GM12878 (cell line): Measurements from ENCODE around the gene CNTNAP2. TPM values are rescaled to one million over a fixed set of nuclear protein-coding genes. Genes with fewer than 3 reads are reported as not detected.

Source experiments
- ATAC-seq: fragments of 200-7000 bp; cut with Tn5 transposase; 3 replicates; pipeline ENCODE4 v1.9.1; 2020; ENCODE audit warnings: mild to moderate bottlenecking, moderate library complexity
- BruUV-seq: library from RNA; stranded (reverse); fragments of 400-500 nt; replicated peaks from 2 replicates; lab custom pipeline; 2021; lab: Mats Ljungman, UMichigan
- CTCF ChIA-PET: fragments of 300-600 bp; sonication (Branson Sonifier 250); formaldehyde crosslinking; extraction: SDS; loops from one replicate; lab custom pipeline; 2021; ENCODE audit warnings: inconsistent platforms; lab: Yijun Ruan, JAX
- POLR2A ChIA-PET: fragments of 350-600 bp; formaldehyde crosslinking; extraction: SDS; loops from one replicate; lab custom pipeline; 2021; ENCODE audit warnings: inconsistent platforms; lab: Charles Lee
- RAD21 ChIA-PET: fragments of 300-600 bp; sonication (Branson Sonifier 250); formaldehyde crosslinking; loops from one replicate; lab custom pipeline; 2023; ENCODE audit warnings: antibody characterized with exemption; ENCODE audit not compliant: unreplicated experiment; lab: Charles Lee
- SMC1A ChIA-PET: fragments of 300-600 bp; sonication (Branson Sonifier 250); formaldehyde crosslinking; loops from one replicate; lab custom pipeline; 2023; ENCODE audit not compliant: unreplicated experiment, uncharacterized antibody; lab: Charles Lee
- DNase-seq: peaks from one replicate; pipeline ENCODE4 v3.0.0-alpha.2; 2011; ENCODE audit warnings: low read depth, low spot score
- FAIRE-seq: peaks from 3 replicates; lab custom pipeline; 2011; peaks lifted over from hg19 to GRCh38; lab: Jason Lieb, UNC
- H2AFZ ChIP-seq: 2 replicates; pipeline ENCODE4 v1.6.0; 2011; ENCODE audit warnings: low read depth, low read length, control low read depth; ENCODE audit not compliant: control insufficient read depth
- H3K27ac ChIP-seq: 2 replicates; pipeline ENCODE4 v1.5.1; 2011; ENCODE audit warnings: control low read depth; ENCODE audit not compliant: control insufficient read depth, insufficient read depth
- H3K27me3 ChIP-seq, 2 experiments: replicated peaks in 1 of 2; 2 replicates each; pipeline versions ENCODE4 v1.6.0 to v1.6.1; 2011; ENCODE audit warnings: low read length in 1 of 2; ENCODE audit not compliant: control insufficient read depth in 2 of 2, insufficient read depth in 2 of 2
- H3K36me3 ChIP-seq, 2 experiments: 2 replicates each; pipeline ENCODE4 v1.5.1; 2011; ENCODE audit warnings: low read length in 1 of 2; ENCODE audit not compliant: control insufficient read depth in 2 of 2, insufficient read depth in 2 of 2
- H3K4me1 ChIP-seq: 2 replicates; pipeline ENCODE4 v1.6.1; 2011; ENCODE audit warnings: mild to moderate bottlenecking, low read length, moderate library complexity, mixed read lengths; ENCODE audit not compliant: control insufficient read depth, insufficient read depth
- H3K4me2 ChIP-seq: 2 replicates; pipeline ENCODE4 v1.6.0; 2011; ENCODE audit warnings: control low read depth; ENCODE audit not compliant: control insufficient read depth, insufficient read depth
- H3K4me3 ChIP-seq: fragments of 200-600 bp; sonication (generic); 2 replicates; pipeline ENCODE4 v1.5.1; 2016
- H3K79me2 ChIP-seq: 2 replicates; pipeline ENCODE4 v1.6.0; 2011; ENCODE audit warnings: low read length; ENCODE audit not compliant: control insufficient read depth, insufficient read depth
- H3K9ac ChIP-seq: 2 replicates; pipeline ENCODE4 v1.8.0; 2011; ENCODE audit warnings: low read length, control low read depth, mixed read lengths; ENCODE audit not compliant: control insufficient read depth, insufficient read depth
- H3K9me3 ChIP-seq: replicated peaks from 3 replicates; pipeline ENCODE4 v1.5.1; 2011; ENCODE audit warnings: mild to moderate bottlenecking, low read length; ENCODE audit not compliant: control insufficient read depth, insufficient read depth
- H4K20me1 ChIP-seq: 2 replicates; pipeline ENCODE4 v1.6.0; 2011; ENCODE audit not compliant: control insufficient read depth, insufficient read depth
- EGR1 ChIP-seq, 2 experiments: IDR thresholded peaks; 1 replicate in 1 of 2; 2 replicates in 1 of 2; pipeline ENCODE4 v1.6.1; 2011 to 2012; ENCODE audit warnings: low read depth in 2 of 2, low read length in 2 of 2, borderline replicate concordance in 1 of 2, mild to moderate bottlenecking in 1 of 2, moderate library complexity in 1 of 2
- NKRF ChIP-seq: fragments of 450-650 bp; conservative IDR thresholded peaks from 2 replicates; pipeline ENCODE4 v1.6.1; 2017; ENCODE audit warnings: mild to moderate bottlenecking, moderate library complexity
- REST ChIP-seq: IDR thresholded peaks from 2 replicates; pipeline ENCODE4 v1.6.1; 2012; ENCODE audit warnings: mild to moderate bottlenecking, low read depth, low read length
- WGBS: methylation state at CpG from one replicate; pipeline ENCODE4 v1.1.6; 2016; ENCODE audit warnings: low lambda C conversion rate; ENCODE audit not compliant: insufficient replicate concordance, insufficient coverage; ENCODE audit errors: missing lambda C conversion rate; 5-methylcytosine and 5-hydroxymethylcytosine counted together
- in situ Hi-C: fragments of 300-500 bp; cut with MboI; formaldehyde crosslinking; loops from 9 replicates; pipeline ENCODE4 v1.14.3; 2018; ENCODE audit warnings: mixed read lengths
- intact Hi-C: fragments of 100-400 bp; cut with micrococcal nuclease; formaldehyde crosslinking; loops from one replicate; pipeline ENCODE4 v1.14.2; 2022; ENCODE audit not compliant: unreplicated experiment
- polyA plus RNA-seq, 11 experiments: library from polyadenylated mRNA; depleted of rRNA in 4 of 11; unstranded in 6 of 11; stranded (reverse) in 5 of 11; fragments of >200 nt; fragmentation: Nextera tagmentation in 4 of 11; fragmentation: Illumina TruSeq in 1 of 11; extraction: Ambion mirVana in 4 of 11; extraction: Trizol in 1 of 11; gene quantifications; 1 replicate in 1 of 11; 2 replicates in 10 of 11; pipeline versions ENCODE4 v1.2.1 to v1.2.3, GENCODE V29; 2011 to 2016; ENCODE audit warnings: inconsistent platforms in 2 of 11, missing spikeins in 2 of 11, low read depth in 1 of 11
- total RNA-seq, 4 experiments: library from RNA; depleted of rRNA in 3 of 4; stranded (reverse); fragments of >200 nt in 3 of 4; fragmentation: Illumina TruSeq in 1 of 4; extraction: Trizol in 1 of 4; gene quantifications; 2 replicates each; pipeline versions ENCODE4 v1.2.1 to v1.2.3, GENCODE V29; 2013 to 2021

Gene CNTNAP2
- total and polyA plus RNA-seq, 10 of the 15 experiments (the other 5 are each of a cell fraction or from before 2014, with no cell fraction given) = 0.03 to 0.08 (median 0.03) TPM; not detected in 7

DNA sequence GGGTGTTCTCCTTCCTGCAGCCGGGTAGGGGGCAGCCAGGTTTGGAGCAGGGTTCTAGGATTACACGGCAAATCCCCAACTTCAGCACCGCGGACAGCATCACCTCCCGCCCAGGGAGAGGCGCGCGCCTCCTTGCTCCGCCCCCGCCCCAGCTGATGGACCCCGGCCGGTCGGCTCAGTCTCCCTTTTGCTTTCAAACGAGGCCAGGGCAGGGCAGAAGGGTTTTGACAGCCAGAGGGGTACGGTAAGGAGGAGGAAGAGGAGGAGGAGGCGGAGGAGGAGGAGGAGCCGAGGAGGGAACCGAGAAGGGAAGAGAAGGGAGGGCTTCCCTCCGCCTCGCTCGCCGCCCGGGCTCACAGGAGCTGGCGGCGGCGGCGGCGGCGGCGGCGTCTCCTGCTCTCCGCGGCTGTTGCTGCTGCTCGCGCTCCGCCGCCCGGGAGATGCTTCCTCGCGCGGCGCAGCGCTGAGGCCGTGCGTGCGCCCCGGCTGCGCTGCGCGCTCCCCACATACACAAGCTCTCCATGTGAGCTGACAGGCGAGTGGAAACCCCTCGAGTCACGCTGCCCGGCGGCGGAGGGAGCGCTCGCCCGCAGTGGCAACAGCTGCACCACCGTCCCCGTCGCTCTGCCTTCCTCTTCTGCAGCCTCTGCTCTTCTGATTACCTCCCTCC, 615 bp upstream of the CNTNAP2 start:
- ChIA-PET POLR2A (no interaction called here), RAD21 (no interaction called here), SMC1A (no interaction called here), CTCF (no interaction called here)
- no peak overlapping the region for H3K4me3 ChIP-seq
- BruUV-seq = no TSS peak
- intact Hi-C loops = no loop called here
- H3K27ac ChIP-seq = no peak overlapping the region
- no peak overlapping the region for H3K4me2 ChIP-seq
- 22% methylated on average over 31 of the region's 62 CpGs for WGBS
- no peak overlapping the region for H2AFZ ChIP-seq
- H3K36me3 ChIP-seq = no peaks in the 10 kb centered on the region
- H3K27me3 ChIP-seq = no peaks in the 10 kb centered on the region
- TF ChIP-seq EGR1 (IDR thresholded peaks at IDR 0.05; ENCODE audit: borderline replicate concordance in 1 of 2, low read depth in 2 of 2, low read length in 2 of 2) (peak in 1 of 2 experiments; percentile 4; a peak in 1 of 3 replicates), NKRF (no peak), REST (peak; percentile 83)
- no peaks in the 10 kb centered on the region for H3K4me1 ChIP-seq
- no peak overlapping the region for H3K9ac ChIP-seq
- peak; percentile 41; the same call in 2 of the 3 replicates for ATAC-seq
- H4K20me1 ChIP-seq = no peaks in the 10 kb centered on the region
- in situ Hi-C loops = no loop called here
- FAIRE-seq = no peak
- DNase-seq = no peak
- H3K9me3 ChIP-seq = no peaks in the 10 kb centered on the region
- H3K79me2 ChIP-seq = no peaks in the 10 kb centered on the region
